EH (cell line): ENCODE results near the gene LSM2.

ENCODE experiments used
- DNase-seq: peaks from one replicate; pipeline ENCODE4 v3.0.0-alpha.2; 2015; ENCODE audit warnings: low read depth

LSM2 gene

DNA sequence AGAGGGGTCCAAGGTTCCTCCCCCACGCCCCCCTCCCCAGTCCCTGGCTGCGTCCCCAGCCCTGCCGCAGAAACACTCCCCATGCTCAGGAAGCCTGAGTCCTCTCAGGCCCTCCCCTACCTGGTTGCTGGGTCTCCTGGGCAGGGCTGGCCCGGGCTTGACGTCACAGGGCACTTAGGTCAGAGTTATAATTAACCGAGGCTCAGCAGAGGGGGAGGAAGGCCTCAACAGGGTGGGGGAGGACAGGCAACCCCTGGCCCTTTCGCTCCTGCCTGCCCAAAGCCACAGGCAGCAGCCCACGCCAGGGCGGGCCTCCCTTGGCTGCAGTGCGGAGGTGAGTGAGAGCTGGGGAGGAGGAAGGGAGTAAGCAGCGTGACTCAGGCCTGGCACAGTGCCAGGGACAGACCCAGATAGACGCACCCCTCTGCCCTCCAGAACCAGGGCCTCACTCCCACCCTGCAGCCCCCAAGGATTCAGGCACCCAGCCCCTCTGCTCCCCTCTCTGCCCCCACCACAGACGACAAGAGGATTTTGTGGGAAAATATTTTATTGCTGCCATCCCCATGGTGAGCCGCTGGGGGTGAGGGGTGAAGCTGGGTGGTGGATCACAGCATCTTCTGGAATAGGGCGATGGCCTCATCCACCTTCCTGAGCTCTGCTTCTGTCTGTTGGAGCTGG is 29.6 kb downstream of the LSM2 start, which contains the start of gene VWA7:
Gene VWA7 (minus strand): TSS at position 340 of the 678 bp plus-strand sequence. CDS start 549 bp downstream, outside the sequence.
- peak; percentile 67 for DNase-seq

GRCh38 chr6:31776485-31776988 is 30.2 kb downstream of the LSM2 start:
- no peak for DNase-seq

DNA sequence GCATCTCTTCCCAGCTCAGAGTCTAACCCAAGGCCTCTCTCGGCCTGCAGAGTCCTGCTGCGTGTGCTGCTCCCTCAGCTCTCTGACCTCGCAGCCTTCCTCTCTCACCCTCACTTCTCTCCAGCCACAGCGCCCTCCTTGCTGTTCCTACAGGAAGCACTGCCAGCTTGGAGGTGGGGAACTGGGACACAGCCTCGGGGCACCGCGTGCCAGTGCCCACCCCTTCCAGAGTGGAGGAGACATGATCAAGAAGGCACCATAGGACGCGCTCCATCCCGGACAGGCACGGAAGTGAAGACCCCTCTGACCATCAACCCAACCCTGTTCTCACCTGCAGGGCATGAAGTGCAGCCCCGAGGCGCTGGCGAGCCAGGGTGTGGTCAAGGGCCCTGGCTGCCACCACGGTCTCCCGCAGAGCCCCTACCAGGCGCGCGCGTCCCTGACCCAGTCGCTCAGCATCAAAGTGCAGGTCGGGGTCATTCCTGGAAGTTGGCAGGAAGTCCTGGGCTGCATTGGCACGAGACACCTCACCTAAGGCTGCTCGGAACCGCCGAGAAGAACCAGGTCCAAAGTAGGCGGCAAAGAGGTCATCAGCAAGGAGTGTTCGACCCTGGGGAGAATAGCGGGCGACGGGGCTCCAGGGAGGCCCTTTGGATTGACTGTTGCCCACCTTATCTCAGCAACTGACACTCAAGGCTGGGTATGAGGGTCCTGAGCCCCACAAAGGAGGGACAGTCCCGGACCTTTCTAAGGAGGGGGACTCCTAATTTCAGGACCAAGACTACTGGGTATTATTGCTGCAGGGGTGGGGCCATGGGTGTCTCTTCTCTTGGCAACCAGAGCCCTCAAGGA is 30.9 kb downstream of the LSM2 start:
- no peak for DNase-seq

DNA sequence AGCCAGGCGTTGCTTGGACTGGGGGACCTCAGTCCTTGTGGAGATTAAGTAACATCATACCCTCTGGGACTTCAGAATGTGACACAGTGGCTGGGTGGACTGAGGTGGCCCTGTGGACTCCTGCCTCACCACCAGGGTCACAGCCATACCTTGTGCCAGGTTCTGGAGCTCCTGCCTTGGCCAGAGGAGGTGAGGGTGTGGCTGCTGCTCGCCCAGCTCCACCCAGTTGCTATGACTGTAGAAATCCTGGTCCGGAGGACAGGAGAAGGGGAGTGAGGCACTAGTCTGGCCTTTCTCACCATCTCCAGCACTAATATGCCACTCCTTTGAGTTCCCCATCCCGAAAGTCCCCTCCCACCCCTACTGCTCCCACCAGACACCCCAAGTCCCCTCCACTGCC is 31.6 kb downstream of the LSM2 start:
- DNase-seq = no peak

- peak; percentile 50 for DNase-seq
Observed at GRCh38 chr6:31771992-31772358, 34.8 kb downstream of the LSM2 start.

DNA sequence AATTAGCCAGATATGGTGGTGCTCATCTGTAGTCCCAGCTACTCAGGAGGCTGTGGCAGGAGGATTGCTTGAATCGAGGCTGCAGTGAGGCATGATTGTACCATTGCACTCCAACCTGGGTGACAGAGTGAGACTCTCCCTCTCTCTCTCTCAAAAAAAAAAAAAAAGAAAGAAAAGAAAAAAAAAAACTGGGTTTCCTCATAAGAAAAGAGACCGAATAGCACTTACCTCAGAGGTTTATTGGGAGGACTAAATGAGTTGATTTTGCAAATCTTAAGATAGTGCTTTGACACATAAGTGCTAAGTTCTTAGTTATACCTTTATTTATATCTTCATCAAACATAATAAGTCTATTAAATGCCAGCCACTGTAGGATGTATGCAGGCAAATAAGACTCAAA is 35.9 kb downstream of the LSM2 start:
- DNase-seq = no peak

DNA sequence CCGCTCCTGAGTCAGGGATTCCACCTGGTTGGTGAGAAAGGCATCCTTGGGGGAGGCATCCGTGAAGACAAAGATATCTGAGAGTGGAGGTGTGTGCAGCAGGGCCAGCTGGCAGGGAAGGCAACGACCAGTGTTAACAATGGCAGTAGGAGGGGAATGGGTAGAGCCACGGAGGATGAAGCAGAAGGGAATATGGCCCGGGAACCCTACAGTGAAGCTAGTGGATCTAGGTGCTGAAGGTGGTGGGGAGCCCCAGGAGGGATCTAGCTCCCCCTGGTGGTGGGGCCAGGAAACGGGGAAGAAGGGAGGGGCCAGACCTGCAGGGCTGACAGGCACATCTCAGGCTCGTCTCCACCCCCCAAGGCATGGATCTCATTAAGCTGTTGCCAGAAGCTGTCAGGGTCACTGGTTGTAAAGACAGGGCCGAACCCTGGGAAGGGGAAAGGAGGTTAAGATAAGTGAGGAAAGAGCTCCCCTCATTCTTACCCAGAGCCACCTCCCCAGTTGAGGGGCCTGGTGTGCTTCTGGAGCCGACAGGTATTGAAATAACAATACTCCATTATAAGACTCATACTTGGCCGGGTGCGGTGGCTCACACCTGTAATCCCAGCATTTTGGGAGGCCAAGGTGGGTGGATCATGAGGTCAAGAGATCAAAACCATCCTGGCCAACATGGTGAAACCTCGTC is 36.9 kb downstream of the LSM2 start:
- peak; percentile 66 for DNase-seq

- no peak for DNase-seq
Observed at GRCh38 chr6:31768363-31769257, 38.2 kb downstream of the LSM2 start.

DNA sequence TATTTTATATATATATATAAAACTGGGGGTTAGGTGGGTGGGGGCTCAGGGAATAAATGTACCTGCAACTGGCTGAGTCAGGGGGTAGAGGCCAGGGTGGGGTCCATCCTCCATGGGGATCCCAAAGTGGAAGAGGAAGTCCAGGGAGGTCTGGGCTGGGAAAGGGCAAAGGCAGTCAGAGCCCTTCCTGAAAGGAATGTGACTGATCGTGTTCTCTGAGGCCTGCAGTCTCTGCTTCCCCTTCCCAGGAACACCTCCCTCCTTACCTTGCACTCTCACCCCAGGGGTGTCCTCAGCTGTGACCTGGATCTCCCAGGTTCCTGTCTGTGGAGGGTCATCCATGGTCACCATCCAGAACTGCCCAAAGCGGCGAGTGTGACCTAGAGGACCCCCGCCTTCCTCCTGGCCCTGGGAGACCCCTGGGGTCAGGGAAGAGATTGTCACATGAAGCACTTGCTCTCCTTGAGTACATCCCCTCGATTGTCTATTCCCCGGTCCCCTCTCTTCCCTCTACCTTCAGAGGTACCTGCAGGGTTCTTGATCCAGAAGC is 39.6 kb downstream of the LSM2 start:
- DNase-seq = no peak

- peak; percentile 40 for DNase-seq
Observed at GRCh38 chr6:31765910-31766794, 40.6 kb downstream of the LSM2 start.

- DNase-seq = no peak
Observed at GRCh38 chr6:31765559-31765909, 41.2 kb downstream of the LSM2 start.

DNA sequence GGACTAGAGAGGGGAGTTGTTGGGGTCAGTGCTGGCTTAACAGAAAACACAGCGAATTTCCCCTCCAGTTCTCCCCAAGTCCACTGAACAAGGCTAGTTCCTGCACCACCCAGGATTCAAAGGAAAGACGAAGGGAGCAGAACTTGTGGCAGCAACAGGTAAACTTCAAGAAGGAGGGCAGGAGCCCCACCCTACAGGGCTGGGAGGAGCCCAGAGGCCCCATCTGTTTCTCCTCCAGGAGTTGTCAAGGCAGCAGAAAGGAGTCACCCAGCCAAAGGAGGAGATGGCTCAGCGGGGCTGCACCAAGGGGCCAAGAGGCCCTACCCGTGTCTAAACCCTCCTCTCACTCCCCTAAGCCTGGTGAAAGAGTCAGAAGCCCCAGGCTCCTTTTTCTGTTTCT is 42.6 kb downstream of the LSM2 start:
- DNase-seq = no peak

DNA sequence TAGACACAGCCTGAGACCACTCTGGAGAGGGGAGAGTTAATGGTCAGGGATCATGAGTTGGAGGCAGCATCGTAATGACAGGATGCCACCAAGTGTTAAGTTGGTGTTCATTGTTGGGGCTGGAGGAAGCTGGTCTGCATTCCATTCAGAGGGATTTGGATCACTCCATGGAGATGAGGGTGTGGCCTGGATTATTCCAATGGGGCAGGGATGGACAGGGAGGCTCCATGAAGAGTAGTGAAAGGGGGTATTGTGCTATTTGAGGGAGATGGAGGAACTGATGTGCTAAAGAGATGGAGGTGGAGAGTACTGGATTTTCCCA is 43.2 kb downstream of the LSM2 start:
- DNase-seq = peak; percentile 86

DNA sequence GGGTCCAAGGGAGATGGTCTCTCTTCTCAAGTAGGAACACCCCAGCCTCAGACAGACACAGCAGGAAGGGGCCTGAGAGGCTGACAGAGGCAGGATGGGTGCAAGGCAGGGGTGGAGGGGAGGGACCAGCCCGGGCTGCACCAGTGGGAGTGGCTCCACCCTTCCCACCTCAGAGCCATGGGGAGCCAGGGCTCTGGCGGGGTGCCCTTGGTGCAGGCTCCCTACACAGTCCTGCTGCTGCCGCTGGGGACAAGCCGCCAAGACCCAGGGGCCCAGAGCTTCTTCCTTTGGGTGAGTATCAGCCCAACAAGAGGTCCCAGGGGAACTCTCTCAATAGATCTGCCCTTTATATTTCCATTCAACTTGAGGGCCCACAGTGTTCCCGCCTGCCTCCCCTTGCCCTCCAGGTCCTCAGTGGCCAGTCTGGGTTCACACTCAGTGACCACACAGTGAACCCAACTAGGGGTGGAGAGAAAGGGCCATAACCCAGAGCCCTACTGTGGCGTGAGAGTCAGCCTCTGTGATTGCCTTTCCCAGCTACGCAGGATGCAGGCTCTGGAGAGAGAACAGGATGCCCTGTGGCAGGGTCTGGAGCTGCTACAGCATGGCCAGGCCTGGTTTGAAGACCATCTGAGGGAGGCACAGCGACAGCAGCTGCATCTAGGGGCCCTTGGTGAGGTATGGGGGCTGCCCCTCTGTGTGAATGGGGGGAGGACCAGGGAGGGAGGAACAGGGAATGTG is 43.7 kb downstream of the LSM2 start:
- DNase-seq = no peak

DNA sequence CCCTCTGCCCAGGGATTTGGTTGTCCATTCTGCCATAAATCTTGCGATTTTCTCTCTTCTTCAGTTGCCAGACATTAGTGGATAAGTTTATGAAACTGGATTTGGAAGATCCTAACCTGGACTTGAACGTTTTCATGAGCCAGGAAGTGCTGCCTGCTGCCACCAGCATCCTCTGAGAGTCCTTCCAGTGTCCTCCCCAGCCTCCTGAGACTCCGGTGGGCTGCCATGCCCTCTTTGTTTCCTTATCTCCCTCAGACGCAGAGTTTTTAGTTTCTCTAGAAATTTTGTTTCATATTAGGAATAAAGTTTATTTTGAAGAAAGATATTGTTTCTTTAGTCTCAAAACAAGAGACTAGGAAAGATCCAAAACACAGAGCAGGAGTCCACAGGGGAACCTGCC is 44.4 kb downstream of the LSM2 start, which contains the start of gene SAPCD1:
Gene SAPCD1 (plus strand): TSS at position 301 of the 400 bp plus-strand sequence. CDS start 399 bp downstream, outside the sequence.
- DNase-seq = no peak

GRCh38 chr6:31761343-31761742 is 45.4 kb downstream of the LSM2 start:
- DNase-seq = no peak

- no peak for DNase-seq
Observed at GRCh38 chr6:31760790-31761189, 46.0 kb downstream of the LSM2 start.

DNA sequence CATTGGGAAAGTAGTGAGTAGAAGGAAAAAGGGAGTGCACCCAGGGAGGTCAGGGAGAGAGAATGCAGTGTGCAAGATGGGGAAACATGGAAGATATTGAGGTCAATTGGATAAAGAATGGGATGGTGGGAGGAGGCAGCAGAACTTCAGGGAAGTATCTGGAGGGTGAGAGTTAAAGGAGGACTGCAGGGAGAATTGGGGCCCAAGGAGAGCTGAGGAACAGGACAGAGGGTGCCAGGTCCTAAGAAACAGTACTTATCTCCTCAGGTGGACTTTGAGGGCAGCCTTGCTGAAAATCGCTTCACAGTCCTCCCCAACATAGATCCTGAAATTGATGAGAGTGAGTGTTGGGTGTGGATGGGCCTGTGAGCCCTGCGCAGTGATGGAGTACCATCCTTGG is 48.5 kb downstream of the LSM2 start:
- DNase-seq = no peak

- peak; percentile 77 for DNase-seq
Observed at GRCh38 chr6:31752739-31753319, 53.9 kb downstream of the LSM2 start.
